HepG2 (cell line): ENCODE measurements around the gene PPARA. TPM values are rescaled to one million over a fixed set of nuclear protein-coding genes. Genes with fewer than 3 reads are reported as not detected.
A peak's percentile ranks its signal among the peaks of the same experiment; 100 is the strongest.

ENCODE experiments used
- AHR ChIP-seq: IDR thresholded peaks from 2 replicates; pipeline ENCODE4 v1.6.1; 2018; ENCODE audit warnings: missing genetic modification reagents, missing compliant biosample characterization
- CEBPG ChIP-seq: IDR thresholded peaks from 2 replicates; pipeline ENCODE4 v1.6.1; 2016
- FOXO4 ChIP-seq: sonication (generic); formaldehyde crosslinking; conservative IDR thresholded peaks from 2 replicates; pipeline ENCODE4 v1.8.1; 2023; ENCODE audit warnings: missing genetic modification reagents
- GZF1 ChIP-seq: sonication (generic); formaldehyde crosslinking; IDR thresholded peaks from 2 replicates; pipeline ENCODE4 v1.5.1; 2020; ENCODE audit warnings: mild to moderate bottlenecking, missing genetic modification reagents
- MXD1 ChIP-seq: sonication (generic); formaldehyde crosslinking; IDR thresholded peaks from 2 replicates; pipeline ENCODE4 v1.4.0; 2020; ENCODE audit warnings: mild to moderate bottlenecking, missing genetic modification reagents
- NCOR1 ChIP-seq: fragments of 200-600 bp; sonication (generic); IDR thresholded peaks from 2 replicates; pipeline ENCODE4 v1.7.0; 2017; ENCODE audit warnings: antibody characterized with exemption, low read length, borderline replicate concordance
- NFAT5 ChIP-seq: sonication (generic); formaldehyde crosslinking; IDR thresholded peaks from 2 replicates; pipeline ENCODE4 v1.4.0; 2020; ENCODE audit warnings: missing genetic modification reagents
- NFIC ChIP-seq: IDR thresholded peaks from 2 replicates; pipeline ENCODE4 v1.6.1; 2012; ENCODE audit warnings: mild to moderate bottlenecking, low read length, inconsistent platforms
- TARDBP ChIP-seq: sonication (generic); formaldehyde crosslinking; IDR thresholded peaks from 2 replicates; pipeline ENCODE4 v1.8.0; 2022; ENCODE audit warnings: mild to moderate bottlenecking, missing genetic modification reagents
- TBP ChIP-seq: sonication (generic); formaldehyde crosslinking; IDR thresholded peaks from 2 replicates; pipeline ENCODE4 v1.5.0; 2020; ENCODE audit warnings: missing genetic modification reagents
- U2AF1 ChIP-seq: fragments of 200-400 bp; formaldehyde crosslinking; optimal IDR thresholded peaks from 2 replicates; pipeline ENCODE3; 2017; ENCODE audit warnings: mild to moderate bottlenecking, low read depth, low read length
- ZFP91 ChIP-seq: sonication (generic); formaldehyde crosslinking; IDR thresholded peaks from 2 replicates; pipeline ENCODE4 v1.9.0; 2022; ENCODE audit warnings: missing genetic modification reagents, mild to moderate bottlenecking, borderline replicate concordance
- ZMAT5 ChIP-seq: sonication (generic); formaldehyde crosslinking; IDR thresholded peaks from 2 replicates; pipeline ENCODE4 v1.5.0; 2020; ENCODE audit warnings: mild to moderate bottlenecking, low read depth, missing genetic modification reagents, borderline replicate concordance
- ZNF251 ChIP-seq: sonication (generic); formaldehyde crosslinking; IDR thresholded peaks from 2 replicates; pipeline ENCODE4 v1.9.0; 2021; ENCODE audit warnings: mild to moderate bottlenecking, missing genetic modification reagents
- ZNF280B ChIP-seq: sonication (generic); formaldehyde crosslinking; IDR thresholded peaks from 2 replicates; pipeline ENCODE4 v1.5.0; 2020; ENCODE audit warnings: missing genetic modification reagents, mild to moderate bottlenecking, borderline replicate concordance
- ZSCAN5A ChIP-seq: sonication (generic); formaldehyde crosslinking; IDR thresholded peaks from 2 replicates; pipeline ENCODE4 v1.8.0; 2022; ENCODE audit warnings: mild to moderate bottlenecking, missing genetic modification reagents, borderline replicate concordance
- polyA plus RNA-seq, 8 experiments: library from polyadenylated mRNA; depleted of rRNA in 3 of 8; stranded (reverse) in 7 of 8; unstranded in 1 of 8; fragments of >200 nt; fragmentation: Illumina TruSeq in 4 of 8; extraction: Trizol in 4 of 8; gene quantifications; 2 replicates each; pipeline versions ENCODE4 v1.2.1 to v1.2.3, GENCODE V29; 2011 to 2016; ENCODE audit warnings: low read depth in 4 of 8, missing spikeins in 1 of 8, mixed read lengths in 1 of 8; ENCODE audit not compliant: insufficient read depth in 1 of 8
- total RNA-seq, 5 experiments: library from RNA; depleted of rRNA; stranded (reverse); fragments of >200 nt; fragmentation: Illumina TruSeq; extraction: Trizol; gene quantifications; 2 replicates each; pipeline ENCODE4 v1.2.3, GENCODE V29; 2016; ENCODE audit warnings: low read depth in 1 of 5

Gene PPARA
- total and polyA plus RNA-seq, 2 of the 13 experiments (the other 11 are each of a cell fraction or from before 2014, with no cell fraction given): 18.2 to 24.7 TPM

- TF ChIP-seq ZSCAN5A (CRISPR knock-in tag) (no peak), ZFP91 (CRISPR knock-in tag) (peak; percentile 85), GZF1 (CRISPR knock-in tag) (no peak), ZMAT5 (CRISPR knock-in tag) (no peak), MXD1 (CRISPR knock-in tag) (no peak; the same call in 1 of the 2 replicates), ZNF251 (CRISPR knock-in tag) (0 out of 2 replicates have a peak, but pooled peaks have one; percentile 20), NCOR1 (peak; percentile 70; the same call in 1 of the 2 replicates), NFAT5 (CRISPR knock-in tag) (no peak), NFIC (no peak), TBP (no peak), ZNF280B (CRISPR knock-in tag) (peak; percentile 78; the same call in 1 of the 2 replicates), TARDBP (CRISPR knock-in tag) (peak; percentile 75; the same call in 1 of the 2 replicates), FOXO4 (CRISPR knock-in tag) (no peak), AHR (no peak), U2AF1 (no peak), CEBPG (CRISPR knock-in tag) (peak; percentile 10; the same call in 1 of the 2 replicates)
Measured at GRCh38 chr22:46147471-46148267, 2.7 kb upstream of the PPARA start (continued).
